Measurements from ENCODE around the gene PRDM7.
A peak's percentile ranks its signal among the peaks of the same experiment; 100 is the strongest.
"Not testable (repeated sequence)": the region's sequence is repeated elsewhere in the genome, so short reads cannot be mapped to it uniquely, and the experiment has no call there.

The PRDM7 gene

GRCh38 chr16:90077240-90077756, at the start of gene PRDM7:
Gene PRDM7 (minus strand): TSS chr16:90077331. CDS start chr16:90075910, 1,421 bp downstream.
- H3K27ac ChIP-seq = peak within 1 kb of the TSS; percentile 40
- TF ChIP-seq, protein P1, sequence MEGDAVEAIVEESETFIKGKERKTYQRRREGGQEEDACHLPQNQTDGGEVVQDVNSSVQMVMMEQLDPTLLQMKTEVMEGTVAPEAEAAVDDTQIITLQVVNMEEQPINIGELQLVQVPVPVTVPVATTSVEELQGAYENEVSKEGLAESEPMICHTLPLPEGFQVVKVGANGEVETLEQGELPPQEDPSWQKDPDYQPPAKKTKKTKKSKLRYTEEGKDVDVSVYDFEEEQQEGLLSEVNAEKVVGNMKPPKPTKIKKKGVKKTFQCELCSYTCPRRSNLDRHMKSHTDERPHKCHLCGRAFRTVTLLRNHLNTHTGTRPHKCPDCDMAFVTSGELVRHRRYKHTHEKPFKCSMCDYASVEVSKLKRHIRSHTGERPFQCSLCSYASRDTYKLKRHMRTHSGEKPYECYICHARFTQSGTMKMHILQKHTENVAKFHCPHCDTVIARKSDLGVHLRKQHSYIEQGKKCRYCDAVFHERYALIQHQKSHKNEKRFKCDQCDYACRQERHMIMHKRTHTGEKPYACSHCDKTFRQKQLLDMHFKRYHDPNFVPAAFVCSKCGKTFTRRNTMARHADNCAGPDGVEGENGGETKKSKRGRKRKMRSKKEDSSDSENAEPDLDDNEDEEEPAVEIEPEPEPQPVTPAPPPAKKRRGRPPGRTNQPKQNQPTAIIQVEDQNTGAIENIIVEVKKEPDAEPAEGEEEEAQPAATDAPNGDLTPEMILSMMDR (conservative IDR thresholded peaks at IDR 0.05) = no peak
- no peak for TF ChIP-seq ZFX (IDR thresholded peaks at IDR 0.05)

DNA sequence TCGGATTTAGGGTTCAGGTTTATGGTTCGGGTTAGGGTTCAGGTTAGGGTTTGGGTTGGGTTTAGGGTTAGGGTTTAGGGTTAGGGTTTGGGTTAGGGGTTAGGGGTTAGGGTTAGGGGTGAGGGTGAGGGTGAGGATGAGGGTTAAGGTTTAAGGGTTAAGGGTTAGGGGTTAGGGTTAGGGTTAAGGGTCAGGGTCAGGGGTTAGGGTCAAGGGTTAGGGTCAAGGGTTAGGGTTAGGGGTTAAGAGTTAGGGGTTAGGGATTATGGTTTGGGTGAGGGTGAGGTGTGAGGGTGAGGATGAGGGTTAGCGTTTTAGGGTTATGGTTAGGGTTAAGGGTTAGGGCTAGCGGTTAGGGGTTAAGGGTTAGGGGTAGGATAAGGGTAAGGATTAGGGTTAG, 44.7 kb upstream of the PRDM7 start:
- not testable (repeated sequence) for H3K27ac ChIP-seq

GRCh38 chr16:90107617-90108016, 30.5 kb upstream of the PRDM7 start:
- not testable (repeated sequence) for H3K27ac ChIP-seq

DNA sequence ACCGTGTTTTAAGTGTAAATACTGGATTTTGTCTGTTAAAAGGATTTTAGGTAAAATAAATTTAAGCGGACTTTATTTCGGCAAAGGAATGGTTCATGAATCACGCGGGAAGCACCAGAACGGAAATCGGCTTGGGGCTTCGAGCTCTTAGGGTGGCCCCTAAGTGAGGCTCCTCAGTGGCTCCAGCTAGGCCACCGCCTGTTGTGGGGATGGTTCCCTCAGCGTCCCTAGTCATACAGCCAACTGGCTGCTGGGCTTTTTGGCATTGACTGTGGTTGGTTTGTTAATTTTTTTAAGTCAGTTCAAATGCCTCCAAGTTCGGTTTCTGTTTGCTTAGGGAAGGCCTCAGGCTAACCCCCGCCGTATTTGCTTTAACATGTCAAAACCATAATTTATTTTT, 29.9 kb upstream of the PRDM7 start:
- H3K27ac ChIP-seq = not testable (repeated sequence)

DNA sequence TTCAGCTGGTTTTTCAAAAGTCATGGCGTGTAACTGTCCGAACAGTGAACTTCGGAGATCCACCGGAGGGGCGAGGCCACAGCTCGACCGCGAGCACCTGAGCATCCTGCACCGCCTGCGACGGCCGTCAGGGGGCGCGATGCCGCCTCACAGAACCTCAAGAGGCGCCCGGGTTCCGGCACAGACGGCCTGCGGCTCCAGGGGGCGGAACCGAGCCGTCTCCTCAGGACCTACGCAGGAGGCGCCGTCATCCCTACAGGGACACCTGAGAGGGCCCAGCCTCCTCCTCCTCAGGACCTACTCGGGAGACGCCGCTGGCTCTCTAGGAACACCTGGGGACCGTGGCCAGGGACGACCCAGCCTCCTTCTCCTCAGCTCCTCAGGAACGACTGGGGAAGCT, 29.1 kb upstream of the PRDM7 start:
- not testable (repeated sequence) for H3K27ac ChIP-seq

- not testable (repeated sequence) for H3K27ac ChIP-seq
These were observed 27.6 kb upstream of the PRDM7 start for GRCh38 chr16:90104725-90105124.

- not testable (repeated sequence) for H3K27ac ChIP-seq
These were observed 25.2 kb upstream of the PRDM7 start for GRCh38 chr16:90102086-90102884.

GRCh38 chr16:90101332-90101731, 24.2 kb upstream of the PRDM7 start:
- H3K27ac ChIP-seq = not testable (repeated sequence)

GRCh38 chr16:90100790-90101189, 23.7 kb upstream of the PRDM7 start:
- H3K27ac ChIP-seq = not testable (repeated sequence)

DNA sequence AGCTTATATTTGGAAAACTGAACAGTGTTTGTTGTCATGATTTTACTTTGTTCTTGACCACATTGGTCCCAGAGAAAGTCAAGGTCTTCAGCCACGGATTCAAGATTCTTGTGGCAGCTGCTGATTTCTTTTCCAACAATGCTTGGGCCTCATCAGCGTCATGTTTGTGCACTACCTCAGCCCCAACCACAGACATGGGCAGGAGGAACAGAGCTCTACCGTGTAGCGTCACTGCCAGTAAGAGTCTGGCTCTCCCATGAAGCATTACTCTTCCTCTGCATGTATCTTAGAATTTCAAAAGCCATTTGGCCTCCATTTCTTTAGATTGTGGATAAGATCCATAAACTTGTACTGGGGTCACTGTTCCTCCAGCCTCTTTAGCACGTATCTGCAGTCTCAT, 23.1 kb upstream of the PRDM7 start:
- H3K27ac ChIP-seq = not testable (repeated sequence)

DNA sequence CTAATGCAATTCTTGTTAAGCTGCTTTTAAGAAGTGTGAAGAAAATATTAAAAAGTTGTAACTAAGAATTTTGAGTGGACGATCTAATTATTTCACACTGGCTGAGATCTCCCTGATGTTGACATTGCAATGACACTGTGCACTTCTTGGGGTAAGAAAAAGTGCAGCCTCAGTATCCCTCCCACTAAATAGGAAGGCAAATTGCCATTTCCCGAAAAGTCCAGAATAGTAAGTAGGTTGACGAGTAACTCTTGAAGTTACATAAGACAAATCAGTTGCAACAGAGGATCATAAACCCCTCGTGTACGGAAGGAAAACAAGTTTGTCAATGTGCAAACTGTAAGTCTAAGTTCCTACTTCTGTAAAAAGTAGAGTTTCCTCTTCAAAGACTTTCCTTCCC, 21.8 kb upstream of the PRDM7 start:
- not testable (repeated sequence) for H3K27ac ChIP-seq

- H3K27ac ChIP-seq = not testable (repeated sequence)
These were observed 20.0 kb upstream of the PRDM7 start for GRCh38 chr16:90097010-90097684.

- H3K27ac ChIP-seq = not testable (repeated sequence)
These were observed 17.7 kb upstream of the PRDM7 start for GRCh38 chr16:90094791-90095190.

DNA sequence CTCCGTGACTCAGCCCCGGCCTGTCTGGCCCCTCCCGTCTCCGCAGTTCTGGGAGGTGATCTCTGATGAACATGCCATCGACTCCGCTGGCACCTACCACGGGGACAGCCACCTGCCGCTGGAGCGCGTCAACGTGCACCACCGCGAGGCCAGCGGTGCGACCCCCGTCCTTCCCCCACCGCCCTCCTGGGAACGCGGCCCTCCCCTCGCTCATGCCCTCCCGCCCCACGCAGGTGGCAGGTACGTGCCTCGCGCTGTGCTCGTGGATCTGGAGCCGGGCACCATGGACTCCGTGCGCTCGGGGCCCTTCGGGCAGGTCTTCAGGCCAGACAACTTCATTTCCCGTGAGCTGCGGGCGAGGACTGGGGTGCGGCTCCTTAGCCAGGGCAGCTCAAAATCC, 17.2 kb upstream of the PRDM7 start:
- H3K27ac ChIP-seq = not testable (repeated sequence)

- not testable (repeated sequence) for H3K27ac ChIP-seq
These were observed 16.7 kb upstream of the PRDM7 start for GRCh38 chr16:90093799-90094198.

- H3K27ac ChIP-seq = not testable (repeated sequence)
These were observed 15.7 kb upstream of the PRDM7 start for GRCh38 chr16:90092781-90093180.

Data from C4-2B (cell line).